OCI-LY7 (cell line): ENCODE measurements around the gene CEBPZOS.

Experiments used
- CTCF ChIP-seq: fragments of 200-600 bp; sonication (generic); conservative IDR thresholded peaks from 2 replicates; pipeline ENCODE4 v1.5.1; 2014; ENCODE audit warnings: mild to moderate bottlenecking, antibody characterized with exemption, low read length, moderate library complexity, mixed read lengths
- EZH2phosphoT487 ChIP-seq: fragments of 200-600 bp; sonication (generic); IDR thresholded peaks from 2 replicates; pipeline ENCODE4 v1.6.1; 2018; ENCODE audit warnings: low read depth, borderline replicate concordance, mild to moderate bottlenecking, mixed run types, antibody characterized with exemption, low read length, moderate library complexity, mixed read lengths

- no peak for TF ChIP-seq CTCF
- TF ChIP-seq EZH2phosphoT487: no peak
These were observed 24.7 kb upstream of the CEBPZOS start for GRCh38 chr2:37171624-37171950.
